GM18520 (cell line): ENCODE results near the gene GSPT1.
"Not testable (repeated sequence)": the region's sequence is repeated elsewhere in the genome, so short reads cannot be mapped to it uniquely, and the experiment has no call there.

ENCODE experiments used
- ATAC-seq: cut with Tn5 transposase; IDR thresholded peaks from one replicate; pipeline ENCODE4 v1.9.1; 2021; ENCODE audit not compliant: unreplicated experiment

The GSPT1 gene

GRCh38 chr16:11862489-11862888 lies 53.3 kb downstream of the GSPT1 start:
- ATAC-seq: no peak

DNA sequence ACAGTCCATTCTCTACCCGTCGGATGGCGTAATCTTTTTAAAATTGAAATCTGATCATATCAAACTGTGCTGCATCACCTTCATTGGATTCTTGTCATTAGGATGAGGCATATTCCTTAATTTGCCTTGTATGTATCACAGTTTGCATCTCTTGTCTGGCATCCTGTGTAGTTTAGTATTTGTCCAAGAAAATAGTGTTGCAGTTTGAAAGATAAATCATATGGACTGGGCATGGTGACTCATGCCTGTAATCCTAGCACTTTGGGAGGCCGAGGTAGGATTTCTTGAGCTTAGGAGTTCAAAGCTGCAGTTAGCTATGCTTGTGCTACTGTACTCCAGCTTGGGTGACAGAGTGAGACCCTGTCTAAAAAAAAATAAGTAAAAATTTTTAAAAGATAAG lies 58.6 kb downstream of the GSPT1 start:
- no peak for ATAC-seq

GRCh38 chr16:11852092-11852809 lies 63.5 kb downstream of the GSPT1 start:
- no peak for ATAC-seq

GRCh38 chr16:11851294-11852091 lies 64.3 kb downstream of the GSPT1 start, which contains the start of gene RSL1D1:
Gene RSL1D1 (minus strand): TSS chr16:11851542. CDS start chr16:11851512, 30 bp downstream.
- peak; percentile 83 for ATAC-seq

DNA sequence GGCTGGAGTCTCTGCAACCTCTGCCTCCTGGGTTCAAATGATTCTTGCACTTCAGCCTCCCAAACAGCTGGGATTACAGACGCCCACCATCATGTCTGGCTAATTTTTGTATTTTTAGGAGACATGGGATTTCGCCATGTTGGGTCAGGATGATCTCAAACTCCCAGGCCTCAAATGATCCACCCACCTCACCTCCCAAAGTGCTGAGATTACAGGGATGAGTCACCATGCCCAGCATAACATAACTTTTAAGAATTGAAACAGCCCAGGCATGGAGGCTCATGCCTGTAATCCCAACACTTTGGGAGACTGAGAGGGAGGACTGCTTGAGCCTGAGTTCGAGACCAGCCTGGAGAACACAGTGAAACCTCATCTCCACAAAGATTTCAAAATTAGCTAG lies 66.9 kb downstream of the GSPT1 start:
- no peak for ATAC-seq

- no peak for ATAC-seq
Observed at GRCh38 chr16:11844499-11844898, 71.3 kb downstream of the GSPT1 start.

DNA sequence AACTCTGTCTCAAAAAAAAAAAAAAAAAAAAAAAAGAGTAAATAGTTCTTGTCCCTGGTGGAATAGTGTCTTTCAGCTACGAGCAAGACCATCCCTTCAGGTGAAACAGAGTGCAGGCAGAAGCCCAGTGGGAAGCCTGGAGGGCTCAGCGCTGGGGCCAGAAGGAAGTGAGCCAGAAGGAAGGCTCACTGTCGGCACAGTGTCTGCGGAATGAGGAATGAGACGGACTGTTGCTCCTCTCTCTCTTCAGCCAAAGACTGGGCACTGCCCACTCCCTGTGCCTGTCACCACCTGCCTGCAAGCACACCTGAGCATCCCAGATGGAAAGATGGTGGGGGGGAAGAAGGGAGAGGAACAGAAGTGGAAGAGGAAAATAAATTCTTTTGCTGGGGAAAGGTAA lies 71.9 kb downstream of the GSPT1 start:
- no peak for ATAC-seq

DNA sequence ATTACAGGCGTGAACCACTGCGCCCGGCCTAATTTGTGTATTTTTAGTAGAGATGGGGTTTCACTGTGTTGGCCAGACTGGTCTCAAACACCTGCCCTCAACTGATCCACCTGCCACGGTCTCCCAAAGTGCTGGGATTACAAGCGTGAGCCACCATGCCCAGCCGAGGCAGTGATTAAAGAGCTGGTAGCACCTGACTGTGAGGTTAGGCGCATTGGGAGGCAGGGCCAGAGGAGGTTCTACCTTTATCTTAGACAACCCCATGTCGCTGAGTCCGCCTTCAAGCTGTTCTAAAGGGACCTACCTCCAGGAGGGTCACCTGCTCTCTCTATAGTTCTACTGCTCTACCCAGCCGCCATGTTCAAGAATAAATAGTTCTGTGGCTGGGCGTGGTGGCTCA lies 72.5 kb downstream of the GSPT1 start:
- no peak for ATAC-seq

- no peak for ATAC-seq
Observed at GRCh38 chr16:11841026-11841425, 74.7 kb downstream of the GSPT1 start.

GRCh38 chr16:11836650-11837244 lies 79.0 kb downstream of the GSPT1 start:
- ATAC-seq: no peak

DNA sequence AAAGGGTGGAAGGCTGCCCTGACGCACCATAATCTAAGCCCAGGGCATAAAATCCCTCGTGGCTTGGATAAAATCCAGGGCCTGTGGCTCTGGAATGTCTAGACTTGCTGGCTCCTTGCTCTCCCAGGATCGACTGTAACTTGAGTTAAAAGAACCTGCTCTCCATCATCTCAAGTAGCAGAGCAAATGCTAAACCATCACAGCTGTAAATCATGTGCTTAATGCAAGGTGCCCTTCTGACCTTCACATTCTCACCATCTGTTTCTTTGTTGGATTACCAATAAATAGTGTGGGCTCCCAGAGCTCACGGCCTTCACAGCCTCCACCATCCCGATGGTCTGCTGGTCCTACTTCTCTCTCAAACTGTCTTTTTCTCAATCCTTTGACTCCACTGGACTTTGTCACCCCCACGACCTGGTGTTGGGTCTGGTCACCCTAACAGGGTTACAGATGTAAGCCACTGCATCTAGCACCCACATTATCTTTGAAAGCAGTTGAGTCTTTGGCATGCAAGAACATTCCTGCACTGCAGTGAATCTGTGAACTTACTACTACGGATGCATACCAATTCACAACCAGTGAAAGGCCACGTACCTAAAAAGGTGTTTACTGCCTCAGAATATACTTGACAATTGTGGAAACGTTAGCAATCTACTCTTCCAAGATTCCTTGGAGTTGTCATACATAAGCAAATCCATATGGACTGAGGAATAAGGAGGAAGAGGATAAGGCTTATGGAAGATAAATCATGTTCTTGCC lies 79.7 kb downstream of the GSPT1 start:
- ATAC-seq: no peak

GRCh38 chr16:11835309-11835708 lies 80.4 kb downstream of the GSPT1 start:
- no peak for ATAC-seq

DNA sequence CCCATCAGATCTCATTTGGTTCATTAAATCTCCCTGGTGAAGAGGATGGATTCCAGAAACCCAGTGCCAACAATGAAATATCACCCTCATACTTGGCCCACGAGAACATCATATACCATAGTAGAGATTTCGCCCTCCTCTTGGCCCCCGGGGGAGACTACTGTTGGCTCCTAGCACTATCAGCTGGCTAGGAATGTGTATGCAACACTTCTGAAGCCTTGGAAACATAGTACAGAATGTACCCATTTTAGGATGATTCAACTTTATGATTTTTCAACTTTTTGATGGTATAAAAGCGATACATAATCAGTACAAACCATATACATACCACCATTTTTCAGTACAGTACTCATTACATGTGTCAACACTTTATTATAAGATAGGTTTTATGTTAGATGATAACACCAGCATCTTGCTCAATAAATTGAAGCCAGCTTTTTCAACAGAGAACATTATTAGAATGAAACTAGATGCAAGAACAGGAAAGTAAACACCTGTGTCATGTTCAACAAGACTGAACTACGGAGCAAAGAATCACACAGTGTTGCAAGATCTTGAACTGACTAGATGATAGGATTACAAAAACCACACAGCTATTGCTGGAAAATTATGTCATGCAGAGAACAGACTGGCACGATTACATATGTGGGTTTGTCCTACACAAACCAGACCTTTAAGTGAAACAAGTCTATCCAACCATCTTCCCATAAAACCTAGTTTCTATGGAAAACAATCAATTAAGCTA lies 81.6 kb downstream of the GSPT1 start:
- ATAC-seq: no peak

GRCh38 chr16:11828696-11829095 lies 87.1 kb downstream of the GSPT1 start:
- ATAC-seq: no peak

DNA sequence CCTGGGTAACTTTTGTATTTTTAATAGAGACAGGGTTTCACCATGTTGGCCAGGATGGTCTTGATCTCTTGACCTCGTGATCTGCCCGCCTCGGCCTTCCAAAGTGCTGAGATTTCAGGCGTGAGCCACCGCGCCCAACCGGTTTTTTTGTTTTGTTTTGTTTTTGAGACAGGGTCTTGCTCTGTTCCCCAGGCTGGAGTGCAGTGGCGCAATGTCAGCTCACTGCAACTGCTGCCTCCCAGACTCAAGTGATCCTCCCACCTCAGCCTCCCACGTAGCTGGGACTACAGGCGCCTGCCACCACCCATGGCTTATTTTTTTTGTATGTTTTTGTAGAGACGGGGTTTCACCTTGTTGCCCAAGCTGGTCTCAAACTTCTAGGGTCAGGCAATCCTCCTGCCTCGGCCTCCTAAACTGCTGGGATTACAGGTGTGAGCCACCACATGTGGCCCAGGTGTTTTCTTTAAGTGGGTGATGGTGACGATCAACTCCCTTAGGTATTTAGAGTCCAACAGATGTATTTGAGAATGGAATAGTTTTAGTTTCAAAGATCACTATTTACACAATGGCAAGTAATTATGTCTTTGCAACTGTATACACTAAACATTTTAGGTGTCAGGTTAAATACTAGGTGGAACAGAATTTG lies 90.1 kb downstream of the GSPT1 start:
- not testable (repeated sequence) for ATAC-seq

GRCh38 chr16:11824362-11824761 lies 91.4 kb downstream of the GSPT1 start:
- ATAC-seq: no peak

- ATAC-seq: not testable (repeated sequence)
Observed at GRCh38 chr16:11823645-11824044, 92.1 kb downstream of the GSPT1 start.

DNA sequence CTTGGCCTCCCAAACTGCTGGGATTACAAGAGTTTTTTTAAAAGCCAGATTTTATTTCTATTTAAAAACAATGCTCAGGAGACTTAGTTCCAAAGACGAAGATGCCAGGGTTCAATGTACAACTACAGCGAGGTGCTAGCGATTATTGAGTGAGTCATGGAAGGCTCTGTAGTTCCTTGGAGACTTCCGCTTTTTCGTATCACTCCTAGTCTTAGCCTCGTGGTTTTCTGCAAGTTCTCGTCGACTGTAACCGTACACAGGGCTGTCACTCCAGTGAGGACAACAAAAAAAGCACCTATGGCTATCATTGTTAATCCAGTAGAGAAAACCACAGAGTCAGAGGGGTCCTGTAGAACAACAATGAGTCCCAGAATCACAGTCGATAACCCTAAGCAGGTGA lies 96.0 kb downstream of the GSPT1 start:
- no peak for ATAC-seq

DNA sequence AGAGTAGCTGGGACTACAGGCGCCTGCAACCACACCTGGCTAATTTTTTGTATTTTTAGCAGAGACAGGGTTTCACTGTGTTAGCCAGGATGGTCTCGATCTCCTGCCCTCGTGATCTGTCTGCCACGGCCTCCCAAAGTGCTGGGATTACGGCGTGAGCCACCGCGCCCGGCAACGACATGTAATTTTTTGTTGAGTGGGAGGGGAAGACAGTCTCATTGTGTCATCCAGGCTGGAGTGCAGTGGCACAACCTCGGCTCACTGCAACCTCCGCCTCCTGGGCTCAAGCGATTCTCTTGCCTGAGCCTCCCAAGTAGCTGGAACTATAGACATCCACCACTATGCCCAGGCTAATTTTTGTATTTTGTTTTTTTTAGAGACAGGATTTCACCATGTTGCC lies 96.8 kb downstream of the GSPT1 start:
- ATAC-seq: not testable (repeated sequence)
